Activated effector memory CD4-positive, alpha-beta T cell treated with Interleukin-2 at 50 U/mL for 16 hours (primary cell): ENCODE data around the gene POLR2F.
"Not testable (repeated sequence)": the region's sequence is repeated elsewhere in the genome, so short reads cannot be mapped to it uniquely, and the experiment has no call there.

Experiments
- DNase-seq: peaks from one replicate; pipeline ENCODE4 v3.0.0-alpha.2; 2020

The POLR2F gene

GRCh38 chr22:37955825-37956397, 2.4 kb downstream of the POLR2F start:
- not testable (repeated sequence) for DNase-seq

- no peak for DNase-seq
Measured at GRCh38 chr22:37957232-37957631, 3.7 kb downstream of the POLR2F start.

GRCh38 chr22:37959231-37959825, 5.8 kb downstream of the POLR2F start:
- no peak for DNase-seq

- DNase-seq = no peak
Measured at GRCh38 chr22:37961062-37961461, 7.6 kb downstream of the POLR2F start.

DNA sequence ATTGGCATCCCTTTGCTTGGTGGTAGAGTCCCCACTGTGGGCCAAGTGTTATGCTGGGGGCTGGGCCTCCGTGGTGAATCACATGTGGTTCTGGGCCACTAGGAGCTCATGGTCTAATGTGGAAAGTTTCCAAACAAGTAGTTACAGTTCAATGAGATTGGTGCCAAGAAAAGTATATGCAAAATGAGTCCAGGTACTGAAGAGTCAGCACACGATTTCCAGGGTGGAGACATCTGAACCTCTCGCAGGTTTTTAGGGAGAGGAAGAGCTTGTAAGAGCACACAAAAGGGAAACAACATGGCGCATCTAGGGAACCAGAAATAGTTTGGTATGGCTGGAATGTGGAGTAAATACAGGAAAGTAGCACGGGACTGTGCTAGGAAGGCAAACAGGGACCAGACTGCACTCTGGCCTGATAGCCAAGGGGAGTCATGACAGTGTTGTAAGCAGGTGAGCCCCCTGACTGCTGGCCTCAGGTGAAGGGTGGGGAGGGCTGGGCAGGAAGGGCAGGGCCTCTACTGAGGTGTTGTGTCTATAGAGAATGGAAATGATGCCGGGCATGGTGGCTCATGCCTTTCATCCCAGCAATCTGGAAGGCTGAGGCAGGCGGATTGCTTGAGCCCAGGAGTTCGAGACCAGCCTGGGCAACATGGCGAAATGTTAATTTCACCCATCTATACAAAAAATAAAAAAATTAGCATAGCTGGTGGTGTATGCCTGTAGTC, 12.6 kb downstream of the POLR2F start:
- DNase-seq = no peak

GRCh38 chr22:37967147-37967546, 13.6 kb downstream of the POLR2F start:
- no peak for DNase-seq

DNA sequence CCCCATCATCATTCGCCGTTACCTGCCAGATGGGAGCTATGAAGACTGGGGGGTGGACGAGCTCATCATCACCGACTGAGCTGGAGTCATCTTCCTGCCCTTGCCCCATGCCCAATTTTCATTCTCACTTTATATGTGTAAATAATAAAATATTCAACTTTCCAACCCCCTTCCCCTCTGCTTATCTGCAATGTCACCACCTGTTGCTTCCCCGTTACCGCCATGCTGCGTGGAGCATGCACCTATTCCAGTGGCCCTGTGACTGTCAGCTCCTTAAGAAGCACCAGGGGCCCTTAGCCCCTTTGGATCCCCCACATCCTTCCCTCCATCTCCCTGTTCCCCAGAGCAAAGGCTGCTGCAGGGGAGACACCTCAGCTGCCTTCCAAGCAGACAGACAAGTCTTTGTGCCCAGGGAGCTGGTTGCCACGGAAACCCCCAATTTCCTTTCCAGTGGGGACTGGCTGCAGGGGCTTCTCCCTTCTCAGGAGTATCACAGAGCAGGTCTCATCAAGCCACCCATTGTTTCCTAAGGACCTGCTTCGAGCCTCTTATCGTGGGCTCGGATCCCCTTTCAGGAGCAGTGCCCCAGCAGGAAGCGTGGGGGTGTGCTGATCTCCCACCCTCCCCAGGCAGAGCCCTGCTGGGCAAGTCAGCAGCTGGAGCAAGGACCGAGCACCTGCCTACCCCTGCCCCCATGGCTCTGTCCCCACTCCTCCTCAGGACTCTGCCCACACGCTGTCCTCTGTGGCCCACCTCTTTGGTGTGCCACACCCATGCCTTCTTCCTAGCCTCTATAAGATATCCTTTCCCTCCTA, 14.3 kb downstream of the POLR2F start:
- no peak for DNase-seq

DNA sequence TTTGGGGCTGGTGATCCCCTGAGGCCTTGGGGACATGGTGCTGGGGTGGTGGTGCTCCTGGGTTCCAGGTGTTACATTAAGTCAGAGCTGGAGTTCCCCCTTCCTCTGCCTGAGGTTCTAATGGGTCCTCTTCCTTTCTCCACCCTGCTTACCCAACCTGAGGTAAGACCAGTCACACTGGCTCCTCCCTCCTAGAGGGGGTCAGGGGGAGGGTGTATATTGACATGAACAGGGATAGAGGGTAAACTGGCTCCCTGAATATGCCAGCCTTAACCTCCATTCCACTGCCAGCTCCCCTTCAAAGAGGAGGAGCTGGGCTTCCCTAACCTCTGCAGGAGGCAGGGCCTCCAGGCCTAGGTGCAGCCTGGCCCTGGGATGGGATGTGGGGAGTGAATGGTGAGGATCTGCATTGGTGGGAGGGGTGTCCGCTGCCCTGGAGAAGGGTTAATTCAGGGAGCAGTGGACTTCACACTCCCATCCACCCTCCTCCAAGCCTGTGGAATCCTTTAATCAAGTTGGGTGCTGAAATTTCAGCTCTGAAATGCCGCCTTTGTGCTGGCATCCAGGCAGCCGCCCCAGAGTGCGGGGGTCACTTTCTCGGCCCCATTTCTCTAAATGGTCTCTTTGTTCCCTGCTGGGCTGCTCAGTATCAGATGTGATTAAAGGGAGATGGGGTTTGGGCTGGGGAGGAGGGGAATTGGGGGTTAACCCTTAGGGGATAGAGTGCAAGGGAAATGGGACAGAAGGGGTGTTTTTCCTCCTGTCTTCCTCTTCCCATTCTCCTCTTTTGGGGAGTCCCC, 15.2 kb downstream of the POLR2F start:
- no peak for DNase-seq

DNA sequence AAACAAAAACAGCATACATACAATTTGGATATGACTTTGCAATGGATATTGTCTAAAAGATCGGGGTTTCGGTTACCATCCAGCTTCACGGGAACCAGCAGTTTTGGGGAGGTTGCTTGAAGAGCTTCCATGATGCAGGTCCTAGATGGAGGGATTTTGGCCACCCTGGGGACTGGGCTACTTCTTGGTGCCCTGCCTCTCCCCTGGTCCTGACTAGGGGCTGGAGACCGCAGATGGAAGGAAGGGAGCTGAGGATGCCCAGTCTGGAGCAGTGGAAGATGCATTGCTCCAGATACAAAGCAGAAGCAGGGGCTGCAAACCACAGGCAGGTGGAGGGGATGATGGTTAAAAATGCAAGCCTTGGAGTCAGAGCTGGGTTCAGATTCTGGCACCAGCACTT, 17.4 kb downstream of the POLR2F start:
- DNase-seq = no peak

DNA sequence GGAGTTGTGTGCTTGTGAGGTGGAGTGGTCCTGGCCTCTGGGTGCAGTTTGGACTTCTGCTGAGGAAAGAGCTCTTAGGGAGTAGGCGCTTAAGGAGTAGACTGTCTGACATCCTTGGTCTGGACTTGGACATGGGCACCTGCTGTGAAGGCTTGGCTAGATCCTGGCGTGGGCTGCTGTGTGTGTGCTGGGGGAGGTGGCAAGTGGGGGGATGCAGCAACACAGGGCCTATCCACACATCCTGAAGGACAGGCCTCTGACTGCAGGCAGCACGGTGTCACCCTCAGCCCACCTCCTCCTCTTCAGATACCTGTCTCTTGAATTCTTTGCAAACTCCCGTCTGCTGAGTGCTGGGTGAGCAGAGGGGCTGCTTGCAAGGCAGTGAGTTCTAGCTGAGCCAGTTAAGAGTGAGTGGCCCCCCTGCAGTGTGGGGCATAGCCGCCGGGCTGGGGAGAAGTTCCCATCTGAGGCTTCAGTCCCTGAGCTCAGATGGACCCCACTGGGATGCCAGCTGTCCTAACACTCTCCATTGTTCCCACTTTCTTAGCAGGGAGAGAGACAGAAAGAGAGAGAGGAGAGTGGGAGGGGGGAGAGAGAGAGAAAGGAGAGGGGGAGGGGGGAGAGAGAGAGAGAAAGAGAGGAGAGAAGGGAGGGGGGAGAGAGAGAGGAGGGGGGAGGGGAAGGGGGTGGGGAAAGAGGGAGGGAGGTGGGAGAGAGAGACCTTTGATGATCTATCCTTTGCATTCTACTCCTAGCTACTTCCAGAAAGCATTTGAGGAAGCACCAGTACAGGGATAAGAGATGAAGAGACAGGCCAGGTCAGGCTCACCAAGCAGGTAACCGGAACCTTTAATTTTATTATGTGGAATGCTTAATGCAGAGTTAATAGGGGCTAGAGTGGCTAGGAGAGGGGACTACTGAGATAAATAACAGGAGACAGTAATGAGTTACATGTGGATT, 18.3 kb downstream of the POLR2F start:
- DNase-seq = no peak

DNA sequence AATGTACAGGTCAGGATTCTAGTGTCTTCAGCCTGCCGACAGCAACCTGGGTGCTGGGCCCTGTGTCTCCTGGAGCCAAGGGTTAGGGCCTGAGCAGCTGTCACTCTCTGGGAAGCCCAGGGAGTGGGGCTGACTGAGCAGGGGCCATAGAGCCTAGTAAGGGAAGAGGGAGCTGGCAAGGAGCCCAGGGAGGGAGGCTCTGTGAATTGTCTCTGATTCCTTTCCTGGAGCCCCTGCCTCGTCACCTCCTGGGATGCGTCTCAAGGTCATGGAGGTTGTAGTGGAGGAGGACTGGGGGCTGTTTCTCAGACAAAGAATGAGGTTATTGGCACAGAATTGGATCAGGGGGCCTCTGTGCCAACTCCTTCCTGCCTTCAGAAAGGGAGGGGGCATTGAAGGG, 19.0 kb downstream of the POLR2F start:
- DNase-seq = no peak

DNA sequence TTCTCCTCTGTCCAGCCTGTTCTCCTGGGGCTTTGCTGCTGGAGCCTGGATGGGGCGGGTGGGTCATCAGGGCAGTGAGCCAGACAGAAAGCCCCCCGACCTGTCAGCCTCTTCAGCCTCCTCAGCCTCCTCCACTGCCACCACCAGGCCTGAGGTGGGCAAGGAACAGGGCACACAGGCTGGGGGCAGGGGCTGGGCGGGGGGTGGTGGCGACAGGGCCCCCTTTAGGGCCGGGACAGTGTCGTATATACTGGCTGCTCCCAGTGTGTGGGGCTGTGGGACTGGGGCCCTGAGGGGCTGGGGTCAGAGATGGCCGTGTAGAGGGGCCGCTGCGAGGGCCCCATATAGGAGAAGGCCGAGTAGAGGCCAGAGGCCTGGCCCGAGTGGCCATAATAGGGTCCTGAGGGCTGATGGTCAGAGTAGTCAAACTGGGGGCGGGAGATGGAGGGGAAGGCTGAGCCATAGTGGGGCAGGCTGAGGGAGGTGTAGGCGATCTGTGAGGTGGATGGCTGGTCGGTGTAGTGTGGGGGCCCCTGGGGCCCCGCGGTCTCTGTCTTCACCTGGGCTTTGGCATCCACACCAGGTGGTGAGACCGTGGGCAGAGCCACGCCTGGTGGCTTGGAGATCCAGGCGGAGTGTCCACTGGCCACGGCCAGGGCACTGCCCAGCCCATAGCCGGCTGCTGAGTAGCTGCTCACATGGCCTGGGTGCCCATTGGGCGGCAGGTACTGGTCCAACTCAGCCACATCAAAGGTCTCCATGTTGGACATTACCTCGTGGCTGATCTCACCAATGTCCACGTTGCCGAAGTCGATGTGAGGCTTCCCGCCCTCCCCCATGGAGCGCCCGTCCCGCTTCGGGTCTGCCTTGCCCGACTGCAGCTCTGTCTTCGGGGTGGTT, 20.0 kb downstream of the POLR2F start:
- DNase-seq = no peak

GRCh38 chr22:37975153-37975552, 21.7 kb downstream of the POLR2F start:
- DNase-seq = no peak

DNA sequence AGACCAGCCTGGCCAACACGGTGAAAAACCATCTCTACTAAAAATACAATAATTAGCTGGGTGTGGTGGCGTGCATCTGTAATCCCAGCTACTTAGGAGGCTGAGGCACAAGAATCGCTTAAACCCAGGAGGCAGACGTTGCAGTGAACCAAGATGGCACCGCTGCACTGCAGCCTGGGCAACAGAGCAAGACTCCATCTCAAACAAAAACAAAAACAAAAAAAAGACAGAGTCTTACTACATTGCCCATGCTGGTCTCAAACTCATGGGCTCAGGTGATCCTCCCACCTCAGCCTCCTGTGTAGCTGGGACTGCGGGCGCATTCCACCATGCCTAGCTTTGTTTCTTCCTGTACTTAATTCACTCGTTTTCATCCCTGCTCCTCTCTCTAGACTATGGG, 22.5 kb downstream of the POLR2F start:
- not testable (repeated sequence) for DNase-seq

DNA sequence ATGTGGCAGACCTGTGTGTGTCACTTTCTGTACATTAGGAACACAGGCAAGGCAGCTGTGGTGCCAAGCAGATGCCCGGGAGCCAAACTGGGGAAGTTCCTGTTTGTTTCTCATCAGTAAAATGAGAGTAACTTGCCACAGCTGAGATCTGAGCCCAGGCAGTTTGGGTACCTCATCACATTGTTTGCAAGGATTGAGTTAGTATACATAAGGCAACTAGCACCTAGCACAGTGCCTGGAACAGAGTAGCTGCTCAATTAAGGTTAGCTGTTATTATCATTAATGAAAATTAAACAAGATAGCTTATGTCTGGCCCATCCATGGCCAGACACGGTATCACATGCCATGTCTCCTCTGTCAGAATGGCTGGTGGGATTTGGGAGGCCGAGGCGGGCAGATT, 23.0 kb downstream of the POLR2F start:
- no peak for DNase-seq

- DNase-seq = no peak
Measured at GRCh38 chr22:37979782-37980181, 26.3 kb downstream of the POLR2F start.

DNA sequence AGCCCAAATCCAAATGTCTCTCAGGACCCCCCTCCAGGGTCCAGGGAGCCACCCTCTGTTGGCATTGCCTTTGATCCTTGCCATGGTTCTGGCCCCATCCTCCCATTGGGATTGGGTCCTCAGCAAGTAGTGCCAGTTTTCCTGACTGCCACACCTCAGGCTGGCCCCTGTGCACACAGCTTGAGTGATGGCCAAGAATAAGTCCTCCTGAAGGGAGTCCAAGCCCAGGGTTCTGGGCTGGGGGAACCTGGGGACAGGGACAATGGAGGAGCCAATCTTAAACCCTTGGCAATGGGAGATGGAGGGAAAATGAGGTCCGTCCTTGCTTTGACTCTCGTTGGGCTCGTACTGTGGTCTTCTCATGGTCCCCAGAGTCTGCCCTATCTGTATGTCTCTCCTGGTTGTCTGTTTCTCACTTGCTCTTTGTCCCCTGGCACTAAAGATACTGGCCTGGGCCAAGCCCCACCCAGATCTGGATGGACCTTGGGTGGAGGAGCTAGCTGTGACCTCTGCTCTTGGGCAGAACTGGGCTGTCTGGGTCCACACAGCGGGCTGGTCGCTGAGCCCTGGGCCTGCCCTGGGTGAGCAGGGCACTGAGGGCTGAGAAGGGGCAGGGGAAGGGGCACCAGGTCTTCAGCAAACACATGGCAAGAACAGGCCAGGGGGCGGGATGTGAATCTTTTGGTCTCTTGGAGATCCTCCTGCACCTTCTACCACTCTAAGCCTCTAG, 27.9 kb downstream of the POLR2F start:
- no peak for DNase-seq

DNA sequence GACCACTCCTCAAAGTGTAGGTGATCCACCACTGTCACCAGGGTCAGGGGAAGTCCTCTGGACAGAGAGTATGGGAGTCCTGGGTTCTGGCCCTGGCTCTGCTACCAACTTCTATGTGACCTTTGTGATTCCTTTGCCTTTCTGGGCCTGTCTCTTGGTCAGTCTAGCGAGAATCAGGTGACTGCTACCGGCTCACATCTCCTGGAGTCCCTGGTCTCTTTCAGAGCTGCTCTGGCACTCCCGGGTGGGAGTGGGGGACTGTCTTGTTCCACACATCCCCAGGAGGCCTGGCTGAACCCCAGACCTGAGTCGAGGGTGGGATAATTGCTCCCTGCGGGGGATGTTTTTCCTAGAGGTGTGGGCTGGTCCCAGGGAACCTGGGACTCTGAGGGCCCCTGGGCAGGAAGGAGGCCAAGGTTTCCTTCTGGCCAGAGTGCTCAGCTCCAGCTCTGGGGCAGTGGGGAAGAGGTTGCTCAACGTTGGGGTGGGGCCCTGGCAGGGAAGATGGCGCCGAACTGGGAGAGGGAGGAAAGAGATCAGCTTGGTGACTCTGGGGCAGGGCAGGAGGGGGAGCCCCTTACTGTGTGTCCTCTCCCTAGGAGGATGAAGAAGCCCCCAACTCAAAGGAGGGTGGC, 28.8 kb downstream of the POLR2F start:
- DNase-seq = no peak
